Right ventricle myocardium superior (tissue), 1 donor: ENCODE data around the gene OR8B4. TPM values are rescaled to one million over a fixed set of nuclear protein-coding genes. Genes with fewer than 3 reads are reported as not detected.
A peak's percentile ranks its signal among the peaks of the same experiment; 100 is the strongest.
"Not testable (repeated sequence)": the region's sequence is repeated elsewhere in the genome, so short reads cannot be mapped to it uniquely, and the experiment has no call there.

ENCODE experiments used
- ATAC-seq: fragments of 200-7000 bp; cut with Tn5 transposase; one replicate; pipeline ENCODE4 v1.9.1; 2020; ENCODE audit warnings: mild to moderate bottlenecking; ENCODE audit not compliant: poor library complexity
- DNase-seq: peaks from one replicate; pipeline ENCODE4 v3.0.0-alpha.2; 2020
- intact Hi-C: fragments of 100-400 bp; cut with DNase I; formaldehyde crosslinking; loops from one replicate; pipeline ENCODE4 v1.11.2; 2022
- long read RNA-seq: library from polyadenylated mRNA; unstranded; transcript quantifications from one replicate; pipeline ENCODE4 v2.0.0, GENCODE V29; 2021
- total RNA-seq: library from RNA; stranded (reverse); fragmentation: NEBNext Ultra II Directional; extraction: Animal tissue kit (Norgen Biotek cat#: 25700); gene quantifications from one replicate; pipeline ENCODE4 v1.2.1, GENCODE V29; 2021
- donor health status: DM: no; HTN: yes; CAD: no; lungs with severe emphysema.

OR8B4 gene, protein sequence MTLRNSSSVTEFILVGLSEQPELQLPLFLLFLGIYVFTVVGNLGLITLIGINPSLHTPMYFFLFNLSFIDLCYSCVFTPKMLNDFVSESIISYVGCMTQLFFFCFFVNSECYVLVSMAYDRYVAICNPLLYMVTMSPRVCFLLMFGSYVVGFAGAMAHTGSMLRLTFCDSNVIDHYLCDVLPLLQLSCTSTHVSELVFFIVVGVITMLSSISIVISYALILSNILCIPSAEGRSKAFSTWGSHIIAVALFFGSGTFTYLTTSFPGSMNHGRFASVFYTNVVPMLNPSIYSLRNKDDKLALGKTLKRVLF
- not detected for total RNA-seq
- long read RNA-seq, result 0 reads

DNA sequence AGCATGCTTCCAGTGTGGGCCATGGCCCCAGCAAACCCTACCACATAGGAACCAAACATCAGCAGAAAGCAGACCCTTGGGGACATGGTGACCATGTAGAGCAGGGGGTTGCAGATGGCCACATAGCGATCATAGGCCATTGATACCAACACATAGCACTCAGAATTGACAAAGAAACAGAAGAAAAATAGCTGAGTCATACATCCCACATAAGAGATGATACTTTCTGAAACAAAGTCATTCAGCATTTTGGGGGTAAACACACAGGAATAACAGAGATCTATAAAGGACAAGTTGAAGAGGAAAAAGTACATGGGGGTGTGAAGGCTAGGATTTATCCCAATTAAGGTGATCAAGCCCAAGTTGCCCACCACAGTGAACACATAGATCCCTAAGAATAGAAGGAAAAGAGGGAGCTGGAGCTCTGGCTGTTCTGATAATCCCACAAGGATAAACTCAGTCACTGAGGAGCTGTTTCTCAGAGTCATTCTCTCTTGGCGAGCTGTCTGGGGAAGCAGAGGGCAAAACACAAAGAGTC is at the start of gene OR8B4:
Gene OR8B4, minus strand, starts transcription at position 488 of the 538 bp plus-strand sequence. Its CDS starts 0 bp downstream, at position 488.
- DNase-seq, result no peak
- ATAC-seq, result no peak
- intact Hi-C loops, result no loop called here

- ATAC-seq, result no peak
- intact Hi-C loops, result no loop called here
- no peak for DNase-seq
Observed at GRCh38 chr11:124474079-124474478, 49.4 kb upstream of the OR8B4 start.

DNA sequence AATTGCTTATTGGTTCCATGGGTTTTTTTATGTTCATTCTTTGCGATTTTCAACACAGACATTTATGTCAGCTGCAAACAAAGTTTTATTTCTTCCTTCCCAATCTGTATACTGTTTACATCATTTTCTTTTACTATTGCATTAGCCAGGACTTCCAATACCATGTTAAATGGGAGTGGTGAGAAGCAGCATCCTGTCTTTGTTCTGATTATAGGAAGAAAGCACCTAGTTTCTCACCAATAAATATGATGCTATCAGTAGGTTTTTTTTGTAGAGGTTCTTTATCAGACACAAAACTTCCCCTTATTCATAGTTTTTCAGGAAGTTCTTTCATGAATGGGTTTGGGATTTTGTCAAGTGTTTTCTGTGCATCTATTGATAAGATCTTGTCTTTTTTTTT is 48.8 kb upstream of the OR8B4 start:
- ATAC-seq, result no peak
- DNase-seq, result no peak
- intact Hi-C loops, result no loop called here

- ATAC-seq (peak; percentile 41), DNase-seq (no peak)
- intact Hi-C loops, result no loop called here
Observed at GRCh38 chr11:124470561-124471227, 46.0 kb upstream of the OR8B4 start.

- no peak for DNase-seq
- ATAC-seq, result no peak
- intact Hi-C loops, result no loop called here
Observed at GRCh38 chr11:124467381-124467927, 42.8 kb upstream of the OR8B4 start.

GRCh38 chr11:124465368-124465767 is 40.7 kb upstream of the OR8B4 start:
- DNase-seq (no peak), ATAC-seq (no peak)
- intact Hi-C loops, result no loop called here

GRCh38 chr11:124463990-124464389 is 39.3 kb upstream of the OR8B4 start:
- ATAC-seq (no peak), DNase-seq (no peak)
- intact Hi-C loops, result no loop called here

DNA sequence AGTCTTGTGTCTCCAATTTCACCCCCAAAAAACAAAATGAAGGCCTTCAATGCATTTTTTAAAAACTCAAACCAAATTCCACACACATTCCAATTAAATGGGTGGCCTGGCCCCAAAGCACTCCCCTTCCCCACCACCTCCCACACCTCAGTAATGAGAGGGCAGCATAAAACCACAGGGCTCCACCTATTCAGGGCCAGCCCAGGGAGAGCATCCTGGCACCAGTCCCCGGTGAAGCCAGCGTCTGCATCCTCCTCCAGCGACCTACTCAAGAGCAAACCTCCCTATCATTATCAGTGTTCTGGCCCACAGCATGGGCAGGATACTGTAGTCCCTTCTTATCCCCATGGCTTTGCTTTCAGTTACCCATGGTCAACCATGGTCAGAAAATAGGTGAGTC is 38.7 kb upstream of the OR8B4 start:
- DNase-seq, result no peak
- no peak for ATAC-seq
- intact Hi-C loops, result no loop called here

GRCh38 chr11:124460459-124460858 is 35.8 kb upstream of the OR8B4 start:
- intact Hi-C loops, result no loop called here
- ATAC-seq, result no peak
- no peak for DNase-seq

- ATAC-seq, DNase-seq, intact Hi-C loops: not testable (repeated sequence)
Observed at GRCh38 chr11:124459379-124459778, 34.7 kb upstream of the OR8B4 start.

GRCh38 chr11:124454552-124454951 is 29.9 kb upstream of the OR8B4 start:
- intact Hi-C loops, result no loop called here
- DNase-seq (no peak), ATAC-seq (no peak)

- ATAC-seq (no peak), DNase-seq (no peak)
- intact Hi-C loops, result no loop called here
Observed at GRCh38 chr11:124446916-124447315, 22.2 kb upstream of the OR8B4 start.

- intact Hi-C loops, result no loop called here
- DNase-seq (no peak), ATAC-seq (no peak)
Observed at GRCh38 chr11:124445646-124446150, 21.0 kb upstream of the OR8B4 start, which contains the start of gene OR8B8. OR8B8 (minus strand) TSS chr11:124445696; CDS start chr11:124441085, 4,611 bp downstream.

- ATAC-seq (no peak), DNase-seq (no peak)
- intact Hi-C loops, result no loop called here
Observed at GRCh38 chr11:124442847-124443246, 18.2 kb upstream of the OR8B4 start.

GRCh38 chr11:124442442-124442841 is 17.8 kb upstream of the OR8B4 start:
- intact Hi-C loops, result no loop called here
- no peak for ATAC-seq
- no peak for DNase-seq

DNA sequence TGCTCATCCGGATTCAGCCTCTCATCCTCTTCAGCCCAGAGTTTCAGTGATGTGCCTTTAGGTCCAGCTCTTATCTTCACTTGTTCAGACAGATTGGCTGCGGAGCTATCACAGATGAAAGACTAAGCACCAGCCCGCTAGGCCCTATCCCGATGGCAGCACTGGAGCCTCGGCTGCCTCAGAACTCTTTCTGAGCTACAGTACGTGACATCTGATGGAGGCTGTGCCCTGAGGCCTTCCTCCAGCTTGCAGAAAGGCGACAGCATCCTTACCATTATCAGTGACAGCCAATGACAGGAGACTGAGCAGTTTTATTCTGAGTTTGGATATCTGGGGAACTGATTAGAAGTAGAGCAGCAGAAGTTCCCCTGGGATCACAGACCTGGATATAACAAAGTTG is 16.8 kb upstream of the OR8B4 start:
- intact Hi-C loops, result no loop called here
- DNase-seq (no peak), ATAC-seq (no peak)

DNA sequence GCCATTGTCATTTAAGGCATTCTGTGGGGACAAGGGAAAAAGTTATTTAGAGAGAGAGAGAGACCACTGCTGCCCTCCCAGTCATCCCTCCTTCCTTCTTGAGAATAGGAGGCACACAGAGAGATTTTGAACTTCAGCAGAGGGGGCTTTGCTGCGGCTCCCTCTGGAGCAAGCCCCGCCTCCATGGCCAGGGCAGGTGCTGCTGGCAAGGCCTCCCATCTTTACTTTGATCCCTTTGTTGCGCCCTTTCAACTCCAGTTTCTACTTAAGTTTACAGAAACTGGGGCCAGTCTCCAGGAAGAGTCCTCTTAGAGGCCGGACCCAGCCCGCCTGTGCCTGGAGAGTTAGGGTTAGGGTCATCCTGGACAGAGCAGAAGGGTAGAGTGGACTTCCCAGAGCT is 16.4 kb upstream of the OR8B4 start:
- intact Hi-C loops, result no loop called here
- no peak for DNase-seq
- ATAC-seq, result no peak

- ATAC-seq (no peak), DNase-seq (no peak)
- intact Hi-C loops, result no loop called here
Observed at GRCh38 chr11:124440608-124441007, 15.9 kb upstream of the OR8B4 start.

- DNase-seq (no peak), ATAC-seq (no peak)
- intact Hi-C loops, result no loop called here
Observed at GRCh38 chr11:124434699-124435098, 10.0 kb upstream of the OR8B4 start.

DNA sequence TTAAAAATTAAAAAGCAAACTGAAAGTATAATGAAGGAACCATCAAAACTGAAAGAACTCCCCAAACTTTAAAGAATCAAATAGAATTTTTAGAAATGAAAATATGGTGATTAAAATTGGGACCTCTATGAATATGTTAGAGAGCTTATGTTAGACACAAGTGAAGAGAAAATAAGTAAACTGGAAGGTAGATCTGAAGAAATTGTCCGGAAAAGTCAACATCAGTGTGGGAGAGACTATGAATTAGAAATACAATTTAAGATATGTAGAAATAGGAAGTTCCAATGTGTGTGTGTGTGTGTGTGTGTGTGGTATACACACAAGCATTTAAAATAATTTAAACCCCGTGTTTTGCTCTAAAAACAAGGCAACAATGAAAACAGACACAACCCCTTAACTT is 4.9 kb upstream of the OR8B4 start:
- intact Hi-C loops, result no loop called here
- ATAC-seq, result no peak
- no peak for DNase-seq
